ENCODE measurements around the gene PDE4D.

DNA sequence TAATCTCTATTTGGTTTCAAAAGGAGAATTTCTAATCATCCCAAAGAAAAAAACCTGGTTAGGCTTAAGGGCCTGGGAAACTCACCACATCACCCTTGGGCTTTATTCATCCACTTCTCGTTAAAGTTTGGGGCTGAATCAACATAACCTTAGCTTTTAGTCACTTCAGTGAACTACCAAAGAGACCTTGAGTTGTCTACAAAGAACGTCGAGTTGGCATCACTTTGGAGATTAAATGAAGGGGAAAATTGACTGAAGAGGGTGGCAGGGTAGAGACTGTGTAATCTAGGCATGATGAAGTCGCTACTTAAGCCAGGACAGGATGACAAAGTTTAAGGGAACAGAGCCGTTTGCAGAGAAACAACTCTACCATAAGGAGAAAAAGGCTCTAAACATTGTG is 969.2 kb downstream of the PDE4D start:
- TF ChIP-seq, protein P1, sequence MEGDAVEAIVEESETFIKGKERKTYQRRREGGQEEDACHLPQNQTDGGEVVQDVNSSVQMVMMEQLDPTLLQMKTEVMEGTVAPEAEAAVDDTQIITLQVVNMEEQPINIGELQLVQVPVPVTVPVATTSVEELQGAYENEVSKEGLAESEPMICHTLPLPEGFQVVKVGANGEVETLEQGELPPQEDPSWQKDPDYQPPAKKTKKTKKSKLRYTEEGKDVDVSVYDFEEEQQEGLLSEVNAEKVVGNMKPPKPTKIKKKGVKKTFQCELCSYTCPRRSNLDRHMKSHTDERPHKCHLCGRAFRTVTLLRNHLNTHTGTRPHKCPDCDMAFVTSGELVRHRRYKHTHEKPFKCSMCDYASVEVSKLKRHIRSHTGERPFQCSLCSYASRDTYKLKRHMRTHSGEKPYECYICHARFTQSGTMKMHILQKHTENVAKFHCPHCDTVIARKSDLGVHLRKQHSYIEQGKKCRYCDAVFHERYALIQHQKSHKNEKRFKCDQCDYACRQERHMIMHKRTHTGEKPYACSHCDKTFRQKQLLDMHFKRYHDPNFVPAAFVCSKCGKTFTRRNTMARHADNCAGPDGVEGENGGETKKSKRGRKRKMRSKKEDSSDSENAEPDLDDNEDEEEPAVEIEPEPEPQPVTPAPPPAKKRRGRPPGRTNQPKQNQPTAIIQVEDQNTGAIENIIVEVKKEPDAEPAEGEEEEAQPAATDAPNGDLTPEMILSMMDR (IDR thresholded peaks at IDR 0.05): no peak
- TF ChIP-seq POLR2A (IDR thresholded peaks at IDR 0.05): no peak

Measured in right lobe of liver (tissue), 4 donors.